ENCODE data around the gene GRK1.

The GRK1 gene

DNA sequence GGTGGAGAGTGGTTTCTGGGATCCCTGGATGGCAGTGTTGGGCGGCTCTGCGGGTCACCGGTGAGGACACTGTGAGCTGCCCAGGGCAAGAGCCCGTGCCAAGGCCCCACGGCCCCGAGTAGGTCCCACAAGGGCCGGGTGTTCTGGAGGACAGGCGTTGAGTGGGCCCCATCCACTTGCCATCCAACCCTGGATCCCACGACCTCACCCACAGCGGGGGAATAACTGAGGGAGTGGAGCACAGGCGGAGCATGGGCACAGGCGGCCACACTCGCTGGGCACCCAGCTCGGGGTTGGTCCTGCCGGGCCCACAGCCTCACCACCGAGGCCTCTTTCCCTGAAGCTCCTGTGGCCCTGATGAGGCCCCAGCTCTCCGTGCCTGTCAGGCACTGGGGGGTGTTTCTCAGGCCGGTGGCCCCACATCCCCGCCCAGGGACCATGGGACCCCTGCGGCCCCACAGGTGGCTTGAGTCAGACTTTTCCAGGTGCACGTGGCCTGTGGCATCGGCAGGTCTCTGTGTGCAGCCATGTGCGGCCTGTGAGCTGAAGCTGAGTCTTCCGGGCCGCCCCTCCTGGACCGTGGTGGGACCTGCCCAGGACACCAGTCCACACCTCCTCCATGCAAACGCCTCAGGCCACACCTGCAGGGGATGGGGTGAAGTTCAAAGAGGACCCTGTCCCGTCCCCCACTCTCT is 108.6 kb downstream of the GRK1 start:
- DNase-seq (ENCODE audit: low spot score): no peak

DNA sequence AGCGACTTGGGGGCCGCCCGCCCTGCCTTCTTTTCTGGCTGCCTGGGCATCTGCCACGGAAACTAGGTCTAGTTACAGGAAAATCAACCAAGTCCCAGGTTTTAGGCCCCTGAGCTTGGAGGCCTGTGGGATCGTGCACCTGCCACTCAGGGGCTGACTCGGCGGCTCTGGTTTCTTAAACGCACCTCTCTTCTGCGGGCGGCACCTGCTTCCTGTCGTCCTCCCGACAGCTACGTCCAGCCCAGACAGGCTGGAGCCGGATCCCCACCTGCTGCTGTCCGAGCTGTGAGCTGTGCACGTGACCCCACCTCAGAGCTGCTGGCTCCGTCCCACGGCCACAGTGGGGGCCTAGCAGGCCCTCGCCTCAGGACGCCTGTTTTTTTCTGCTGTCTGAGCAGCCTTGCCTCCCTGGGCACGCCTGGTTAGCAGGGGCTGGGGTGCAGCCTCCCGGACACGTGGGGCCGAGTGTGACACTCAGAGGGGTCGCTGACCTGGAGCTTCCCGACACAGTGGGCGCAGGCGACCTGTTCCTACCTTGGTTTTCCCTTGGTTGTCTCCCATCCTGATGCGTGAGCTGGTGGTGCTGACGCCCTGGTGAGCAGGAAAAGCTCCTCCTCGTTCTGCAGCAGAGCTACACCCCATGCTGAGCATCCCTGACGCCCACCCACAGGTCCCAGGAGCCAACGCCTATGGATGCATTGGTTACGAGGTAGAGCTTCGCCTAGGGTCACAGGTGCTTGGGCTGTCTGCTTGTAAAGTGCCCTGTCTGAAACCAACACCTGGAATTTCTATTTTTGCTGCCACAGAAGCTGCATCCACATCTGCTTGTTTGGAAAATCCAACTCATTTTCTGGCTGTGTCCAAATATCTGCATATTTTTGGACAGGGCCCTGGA is 109.5 kb downstream of the GRK1 start:
- DNase-seq (ENCODE audit: low spot score): no peak

DNA sequence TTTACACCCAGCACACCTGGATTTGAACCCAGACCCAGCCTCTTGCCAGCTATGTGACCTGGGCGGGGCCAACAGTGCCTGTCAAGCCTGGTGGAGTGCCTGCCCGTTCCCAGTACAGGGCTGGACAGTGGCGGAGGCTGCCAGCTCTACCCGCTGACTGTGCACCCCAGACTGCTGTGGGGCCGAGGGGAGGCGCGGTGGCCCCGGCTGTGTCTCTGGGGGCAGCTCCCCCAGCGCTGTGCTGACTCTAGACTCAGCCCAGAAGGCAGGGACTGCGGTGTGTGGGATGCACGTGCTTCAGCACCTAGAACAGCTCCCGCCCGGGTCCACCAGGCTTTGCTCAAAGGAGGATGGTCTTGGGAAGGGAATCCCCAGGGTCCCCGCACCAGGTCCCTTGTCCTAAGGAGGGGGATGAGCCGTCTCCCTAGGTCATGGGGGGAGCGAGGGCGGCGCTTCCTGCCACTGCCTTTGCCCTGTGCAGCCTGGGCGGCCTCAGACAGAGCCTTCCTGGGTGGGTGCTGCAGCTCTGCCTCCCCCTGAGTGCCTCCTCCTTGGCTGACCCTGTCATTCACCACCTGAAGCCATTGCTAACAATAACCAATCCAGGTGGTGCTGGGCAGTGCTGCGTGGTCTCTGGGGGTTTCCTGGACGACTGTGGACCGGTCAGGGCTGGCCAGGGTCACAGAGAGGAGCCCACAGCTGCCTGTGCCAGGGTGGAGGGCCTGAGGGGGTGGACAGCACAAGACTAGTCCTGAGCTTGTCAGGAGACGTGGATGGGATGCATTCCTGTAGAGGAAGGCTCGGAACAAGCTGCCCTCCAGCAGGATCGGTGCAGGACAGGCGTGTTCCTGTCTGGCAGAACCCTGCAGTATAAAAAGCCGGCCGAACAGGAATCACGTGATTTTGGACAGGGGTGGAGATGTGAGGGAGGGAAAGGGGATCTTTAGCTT is 110.6 kb downstream of the GRK1 start:
- DNase-seq (ENCODE audit: low spot score): no peak

DNA sequence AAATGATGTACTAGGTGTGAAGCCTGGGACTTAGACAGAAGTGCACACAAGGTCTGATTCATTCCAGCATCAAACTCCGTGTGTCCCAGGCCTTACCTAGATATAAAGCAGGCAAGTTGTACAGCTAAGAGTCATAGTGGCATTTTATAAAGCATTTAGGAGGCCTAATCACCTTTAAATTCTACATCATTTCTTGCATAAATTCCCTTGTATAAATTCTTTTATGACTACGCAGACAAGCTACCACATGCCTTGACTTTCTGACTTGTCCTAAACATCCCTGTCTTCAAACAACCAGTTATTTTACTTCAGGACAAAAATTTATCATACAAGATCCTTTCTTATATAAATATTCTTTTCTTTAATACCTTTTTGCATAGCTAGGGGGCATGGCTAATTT is 114.6 kb downstream of the GRK1 start:
- DNase-seq (ENCODE audit: low spot score): no peak

DNA sequence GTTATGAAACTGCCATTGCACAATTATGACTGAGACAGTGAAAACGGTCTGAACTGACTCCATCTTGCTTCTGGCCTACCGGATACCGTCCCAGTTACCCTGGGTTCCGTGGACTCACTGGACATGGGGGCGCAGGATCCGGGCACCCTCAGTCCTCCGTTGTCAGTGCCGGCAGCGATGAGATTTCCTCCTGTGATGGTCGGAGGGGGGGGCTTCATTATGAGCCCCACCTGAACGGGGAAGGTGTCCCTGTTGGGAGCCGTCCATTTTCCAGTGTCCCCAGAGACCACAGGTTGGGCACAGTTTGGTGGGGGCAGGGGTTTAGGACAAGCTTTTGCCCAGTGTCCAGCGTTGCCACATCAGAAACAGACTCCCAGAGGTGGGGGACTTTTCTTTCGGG is 115.5 kb downstream of the GRK1 start:
- DNase-seq (ENCODE audit: low spot score): no peak

DNA sequence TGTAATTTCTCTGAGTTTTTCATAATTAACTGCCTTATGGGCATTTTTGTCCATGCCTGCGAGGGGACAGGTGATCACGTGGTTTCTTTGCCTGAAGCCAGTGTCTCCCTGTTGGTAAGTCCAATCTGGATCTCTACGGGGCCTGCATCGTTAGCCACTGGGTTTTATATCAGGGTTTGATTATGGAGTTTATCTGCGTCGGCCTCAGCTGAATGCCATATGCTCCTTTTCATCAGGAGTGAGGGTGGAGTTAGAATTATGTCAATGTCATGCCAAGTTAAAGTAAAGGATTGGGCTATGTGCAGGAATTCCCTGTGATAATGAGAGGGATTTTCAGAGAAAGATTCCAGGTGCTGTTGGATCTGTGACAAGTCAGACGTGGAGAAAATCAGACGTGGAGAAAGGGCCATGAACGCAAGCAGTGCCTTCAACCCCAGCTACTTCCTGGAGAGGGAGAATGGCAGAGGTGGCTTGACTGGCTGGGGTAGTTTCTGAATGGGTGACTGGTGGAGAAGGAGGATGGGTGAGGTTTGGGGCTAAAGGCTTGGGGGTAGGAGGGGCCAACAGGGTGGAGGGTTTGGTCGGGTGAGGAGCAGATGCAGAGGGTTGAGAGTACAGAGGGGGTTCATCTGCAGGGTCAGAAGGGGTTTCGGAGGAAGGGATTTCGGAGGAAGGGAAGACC is 116.3 kb downstream of the GRK1 start:
- DNase-seq (ENCODE audit: low spot score): no peak

DNA sequence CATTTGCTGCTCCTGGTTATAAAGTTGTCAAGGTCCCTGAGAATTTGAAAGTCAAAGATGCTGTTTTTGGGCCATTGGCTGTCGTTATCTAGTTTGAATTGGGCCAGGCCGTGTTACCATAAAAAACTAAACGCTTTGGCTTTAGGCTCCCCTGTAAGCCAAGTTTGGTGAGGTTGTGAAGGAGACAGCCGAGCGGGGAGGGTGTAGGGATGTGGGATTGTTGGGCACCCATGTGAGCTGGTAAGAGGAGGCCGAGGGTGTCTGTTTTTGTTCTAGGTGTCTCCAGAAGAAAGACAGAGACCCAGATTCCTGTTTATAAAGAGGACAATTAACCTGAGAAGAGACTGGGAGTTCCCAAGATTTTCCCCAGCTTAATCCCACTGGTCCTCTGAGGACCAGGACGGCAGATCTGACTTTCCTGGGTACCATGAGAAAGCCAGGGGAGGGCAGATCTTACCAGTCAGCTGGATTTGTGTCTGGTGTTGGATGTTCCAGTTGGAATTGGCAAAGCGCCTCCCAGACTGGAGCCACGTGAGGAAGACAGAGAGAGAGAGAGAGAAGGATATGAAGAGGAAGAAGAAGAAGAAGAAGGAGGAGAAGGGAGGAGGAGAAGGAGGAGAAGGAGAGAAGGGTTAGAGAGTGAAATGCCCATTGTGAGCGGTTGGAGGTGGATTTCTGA is 117.1 kb downstream of the GRK1 start:
- no peak for DNase-seq (ENCODE audit: low spot score)

DNA sequence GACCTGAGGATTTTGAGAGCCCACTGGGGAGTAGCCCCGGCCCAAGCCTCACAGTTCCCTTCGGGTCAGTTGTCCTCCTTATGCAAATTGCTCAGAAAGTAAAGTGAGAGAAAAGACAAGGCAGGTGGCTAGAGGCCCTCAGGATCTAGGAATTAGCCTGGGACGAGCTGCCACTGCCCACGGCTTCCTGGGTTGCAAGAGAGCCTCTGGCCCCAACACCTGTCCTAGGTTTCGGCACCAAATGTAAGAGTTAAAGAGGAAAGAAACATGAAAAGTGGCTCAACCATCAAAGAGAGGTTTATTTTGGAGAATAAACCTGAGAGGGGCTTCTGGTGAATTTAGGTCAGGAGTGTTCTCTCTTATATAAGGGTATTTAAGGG is 117.6 kb downstream of the GRK1 start:
- no peak for DNase-seq (ENCODE audit: low spot score)

DNA sequence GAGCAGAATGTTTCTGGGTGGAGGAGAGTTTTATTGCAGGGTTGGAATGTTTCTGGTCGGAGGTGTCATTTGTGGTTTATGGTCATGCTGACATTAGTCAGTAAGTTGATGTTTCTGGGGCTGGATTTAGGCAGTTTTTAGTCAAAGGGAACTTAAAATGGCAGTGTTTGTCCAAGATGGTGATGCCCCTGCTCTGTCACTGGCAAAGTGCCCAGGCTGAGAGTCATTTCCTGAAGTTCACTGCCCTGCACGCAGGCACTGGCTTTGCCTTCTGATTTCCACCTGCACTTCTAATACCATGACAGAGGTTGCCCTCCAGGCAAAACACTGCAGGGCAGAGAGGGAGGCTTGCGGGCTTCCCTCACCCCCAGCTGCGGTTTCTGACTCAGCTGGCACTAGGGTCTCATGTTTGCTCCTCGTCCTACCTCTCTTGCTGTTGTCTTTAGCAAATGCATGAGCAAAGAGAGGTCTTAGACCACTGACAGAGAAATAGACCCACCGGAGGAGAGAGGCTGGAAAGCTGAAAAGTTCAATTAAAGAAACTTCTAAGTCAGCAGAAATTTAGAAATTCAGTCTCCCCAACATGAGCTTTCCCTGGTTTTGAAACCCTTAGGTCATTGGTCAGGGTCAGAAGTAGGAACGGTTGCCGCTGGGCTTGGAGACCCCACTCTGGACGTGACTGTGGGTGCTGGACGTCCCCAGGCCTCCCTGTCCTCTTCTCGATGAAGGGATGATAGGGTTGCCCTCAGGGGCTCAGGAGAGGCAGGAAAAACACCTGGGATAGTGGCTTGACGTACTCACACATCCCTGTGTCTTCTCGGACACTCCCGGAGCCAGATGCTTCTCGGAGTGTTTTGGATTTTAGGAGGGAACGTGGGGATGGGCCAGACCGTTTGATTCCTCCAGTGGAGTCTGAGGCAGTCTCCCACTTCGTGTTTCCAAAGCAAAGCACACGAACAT is 118.3 kb downstream of the GRK1 start:
- DNase-seq (ENCODE audit: low spot score): peak; percentile 77

DNA sequence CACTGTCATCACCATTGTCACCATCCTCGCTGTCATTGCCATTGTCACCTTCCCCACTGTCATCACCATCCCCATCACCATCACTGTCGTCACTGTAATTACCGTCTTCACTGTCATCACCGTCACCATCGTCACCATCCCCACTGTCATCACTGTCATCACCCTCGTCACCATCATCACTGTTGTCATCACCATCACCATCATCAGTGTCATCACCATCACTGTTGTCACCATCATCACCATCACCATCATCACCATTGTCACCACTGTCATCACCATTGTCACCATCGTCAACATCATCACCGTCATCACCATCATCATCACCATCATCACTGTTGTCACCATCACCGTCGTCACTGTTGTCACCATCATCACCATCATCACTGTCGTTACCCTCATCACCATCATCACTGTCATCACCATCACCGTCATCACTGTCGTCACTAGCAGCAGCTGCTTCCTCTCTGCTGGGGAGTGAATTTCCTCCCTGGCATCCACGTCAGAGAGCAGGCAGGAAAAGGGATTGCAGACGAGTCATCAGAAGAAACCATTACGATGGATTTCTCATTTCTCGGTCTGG is 119.3 kb downstream of the GRK1 start:
- peak; percentile 82 for DNase-seq (ENCODE audit: low spot score)
